Liver (tissue), 3 donors: ENCODE results near the gene WDR31.

ENCODE experiments used
- ATF3 ChIP-seq: IDR thresholded peaks from 2 replicates; pipeline ENCODE4 v1.6.1; 2016; ENCODE audit warnings: antibody characterized with exemption
- CTCF ChIP-seq: fragments of 150-350 bp; IDR thresholded peaks from 2 replicates; pipeline ENCODE4 v1.5.1; 2017; ENCODE audit warnings: improper control_type of control experiment, low read depth, low read length; ENCODE audit not compliant: missing input control
- EGR1 ChIP-seq, 2 donors: IDR thresholded peaks; 2 replicates each; pipeline ENCODE4 v1.6.1; 2016 to 2018; ENCODE audit warnings: antibody characterized with exemption in 2 of 2, low read depth in 2 of 2
- GABPA ChIP-seq, 2 donors: IDR thresholded peaks in 1 of 2; conservative IDR thresholded peaks in 1 of 2; 2 replicates each; pipeline ENCODE4 v1.6.1; 2016; ENCODE audit warnings: antibody characterized with exemption in 2 of 2, mild to moderate bottlenecking in 1 of 2, moderate library complexity in 1 of 2
- JUND ChIP-seq, 2 donors: IDR thresholded peaks; 2 replicates each; pipeline ENCODE4 v1.6.1; 2016; ENCODE audit warnings: antibody characterized with exemption in 2 of 2
- MAX ChIP-seq: IDR thresholded peaks from 2 replicates; pipeline ENCODE4 v1.6.1; 2016; ENCODE audit warnings: antibody characterized with exemption
- NR2F2 ChIP-seq: IDR thresholded peaks from 2 replicates; pipeline ENCODE4 v1.6.1; 2016; ENCODE audit warnings: antibody characterized with exemption
- RAD21 ChIP-seq, 2 donors: IDR thresholded peaks; 2 replicates each; pipeline ENCODE4 v1.6.1; 2016; ENCODE audit warnings: antibody characterized with exemption in 2 of 2, mild to moderate bottlenecking in 2 of 2
- REST ChIP-seq: IDR thresholded peaks from 2 replicates; pipeline ENCODE4 v1.6.1; 2016; ENCODE audit warnings: antibody characterized with exemption, mild to moderate bottlenecking
- RXRA ChIP-seq, 2 donors: IDR thresholded peaks; 2 replicates each; pipeline ENCODE4 v1.6.1; 2017 to 2018; ENCODE audit warnings: antibody characterized with exemption in 2 of 2, mild to moderate bottlenecking in 1 of 2
- TAF1 ChIP-seq: conservative IDR thresholded peaks from 2 replicates; pipeline ENCODE4 v1.6.1; 2016; ENCODE audit warnings: antibody characterized with exemption, mild to moderate bottlenecking
- YY1 ChIP-seq: IDR thresholded peaks from 2 replicates; pipeline ENCODE4 v1.6.1; 2016; ENCODE audit warnings: antibody characterized with exemption, mild to moderate bottlenecking
- ZBTB33 ChIP-seq: IDR thresholded peaks from 2 replicates; pipeline ENCODE4 v1.6.1; 2016; ENCODE audit warnings: antibody characterized with exemption
- donor health status: healthy.
- donor health status: healthy.

GRCh38 chr9:113281356-113281755 lies 58.7 kb downstream of the WDR31 start:
- TF ChIP-seq CTCF, result no peak
- TF ChIP-seq GABPA (IDR thresholded peaks at IDR 0.05 in 1 of 2, conservative IDR thresholded peaks at IDR 0.05 in 1 of 2), result no peak
- no peak for TF ChIP-seq NR2F2
- no peak for TF ChIP-seq RAD21 (IDR thresholded peaks at IDR 0.05)
- no peak for TF ChIP-seq MAX
- TF ChIP-seq JUND (IDR thresholded peaks at IDR 0.05), result no peak
- TF ChIP-seq EGR1 (IDR thresholded peaks at IDR 0.05; ENCODE audit: low read depth in 2 of 2), result no peak
- no peak for TF ChIP-seq ATF3
- TF ChIP-seq ZBTB33, result no peak
- no peak for TF ChIP-seq REST
- no peak for TF ChIP-seq YY1
- TF ChIP-seq RXRA (IDR thresholded peaks at IDR 0.05), result no peak
- no peak for TF ChIP-seq TAF1
